Measurements from ENCODE around the gene KLK8.
"Not testable (repeated sequence)": the region's sequence is repeated elsewhere in the genome, so short reads cannot be mapped to it uniquely, and the experiment has no call there.

Gene KLK8

DNA sequence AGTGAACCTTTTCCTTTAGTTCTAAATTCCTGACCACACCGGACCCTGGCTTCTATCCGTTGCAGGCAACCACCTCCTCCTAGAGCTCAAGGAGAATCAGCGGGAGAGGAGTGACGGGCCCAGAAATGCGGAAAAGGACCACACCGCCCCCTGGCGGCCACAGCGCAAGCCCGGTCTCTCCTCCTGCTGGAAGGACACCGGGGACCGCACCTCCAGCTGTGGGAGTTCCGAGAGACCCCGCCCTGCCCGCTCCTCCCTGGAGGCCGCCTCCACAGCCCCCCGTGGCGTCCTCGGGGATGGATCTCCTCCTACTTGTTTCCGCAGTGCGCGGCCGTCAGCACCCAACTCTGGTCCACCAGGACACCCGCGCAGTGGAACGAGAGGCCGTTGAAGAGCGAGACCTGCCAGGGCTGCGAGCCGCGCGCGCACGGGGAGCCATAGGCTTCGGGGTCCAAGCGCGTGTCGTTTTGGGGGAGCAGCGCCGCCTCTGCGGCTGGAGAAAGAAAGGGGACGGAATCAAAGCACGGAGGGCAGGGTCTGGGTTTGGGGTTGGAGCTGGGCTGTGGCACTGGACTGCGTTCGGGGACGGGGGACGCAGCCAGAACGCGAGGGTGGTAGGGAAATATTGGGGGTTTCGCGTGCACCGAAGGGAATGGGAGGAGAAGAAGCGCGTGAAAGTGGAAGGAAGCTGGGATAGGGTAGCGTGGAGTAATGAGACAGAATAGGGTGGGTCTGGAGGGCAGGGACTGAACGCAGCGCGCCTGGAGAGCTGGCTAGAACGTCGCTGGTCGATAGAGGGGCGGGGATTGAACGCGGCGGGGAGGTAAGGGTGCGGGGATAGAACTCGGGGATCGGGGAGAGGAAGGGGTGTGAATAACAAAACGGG, 15.6 kb upstream of the KLK8 start:
- DNase-seq: no peak

DNA sequence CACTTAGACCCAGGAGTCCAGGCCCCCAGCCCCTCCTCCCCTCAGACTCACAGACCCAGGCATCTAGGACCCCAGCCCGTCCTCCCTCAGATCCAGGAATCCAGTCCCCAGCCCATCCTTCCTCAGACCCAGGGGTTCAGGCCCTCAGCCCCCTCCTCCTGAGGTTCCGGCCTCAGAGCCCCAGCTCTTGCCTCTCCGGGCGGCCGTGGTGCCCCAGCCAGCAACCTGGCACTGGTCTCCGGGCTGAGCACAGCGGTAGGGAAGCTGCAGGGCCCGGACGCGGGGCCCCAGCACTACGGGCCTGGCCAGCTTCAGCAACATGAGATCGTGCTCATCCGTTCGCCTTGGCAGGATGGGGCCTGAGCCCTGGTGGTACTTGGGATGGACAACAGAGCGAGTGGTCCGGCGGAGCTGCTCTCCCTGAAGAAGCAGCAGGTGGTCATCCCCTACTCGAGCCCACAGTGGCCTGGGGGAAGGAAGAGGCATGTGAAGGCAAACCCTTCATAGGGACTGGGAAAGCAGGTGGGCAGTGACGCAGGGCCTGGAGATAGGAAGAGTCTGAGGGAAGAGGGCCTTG, 14.4 kb upstream of the KLK8 start:
- no peak for DNase-seq

DNA sequence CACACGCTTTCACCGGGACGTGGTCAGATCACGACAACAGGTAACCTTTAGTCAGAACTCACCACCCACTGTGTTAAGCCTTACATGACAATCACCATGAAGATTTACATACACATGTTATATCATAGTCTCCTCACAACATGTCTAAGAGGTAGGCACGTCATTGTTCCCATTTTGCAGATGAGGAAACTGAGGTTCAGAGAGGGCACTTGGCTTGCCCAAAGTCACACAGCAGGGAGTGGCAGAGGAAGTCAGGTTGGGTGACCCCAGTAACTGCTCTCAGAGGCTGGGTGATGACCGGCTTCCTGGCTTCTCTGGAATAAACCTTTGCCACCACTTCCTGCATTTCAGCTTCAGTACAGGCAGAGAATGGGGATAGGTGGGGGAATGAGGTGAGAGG, 12.8 kb upstream of the KLK8 start:
- DNase-seq: no peak

DNA sequence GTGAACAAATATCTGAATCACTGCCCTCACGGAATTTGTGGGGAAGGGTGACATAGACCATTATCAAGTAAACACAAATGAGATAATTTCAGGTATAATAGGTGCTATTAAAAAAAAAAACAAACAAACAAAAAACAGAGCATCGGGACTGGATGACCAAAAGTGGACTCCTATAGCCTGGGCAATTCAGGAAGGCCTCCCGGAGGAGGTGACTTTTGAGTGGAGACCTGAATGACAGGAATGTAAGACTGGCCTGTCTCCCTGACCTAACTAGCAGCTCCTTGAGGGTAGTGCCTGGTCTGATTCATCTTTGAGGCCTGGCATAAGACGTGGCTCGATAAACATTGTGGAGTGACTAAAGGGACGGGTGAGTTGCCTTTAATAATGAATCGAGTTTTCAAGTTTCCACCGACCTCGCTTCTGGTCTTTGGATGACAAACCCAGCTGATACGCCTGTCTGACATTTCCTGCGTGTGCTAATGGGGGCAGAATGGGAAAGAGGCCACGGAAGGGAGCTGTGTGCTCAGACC, 11.3 kb upstream of the KLK8 start:
- DNase-seq: no peak

DNA sequence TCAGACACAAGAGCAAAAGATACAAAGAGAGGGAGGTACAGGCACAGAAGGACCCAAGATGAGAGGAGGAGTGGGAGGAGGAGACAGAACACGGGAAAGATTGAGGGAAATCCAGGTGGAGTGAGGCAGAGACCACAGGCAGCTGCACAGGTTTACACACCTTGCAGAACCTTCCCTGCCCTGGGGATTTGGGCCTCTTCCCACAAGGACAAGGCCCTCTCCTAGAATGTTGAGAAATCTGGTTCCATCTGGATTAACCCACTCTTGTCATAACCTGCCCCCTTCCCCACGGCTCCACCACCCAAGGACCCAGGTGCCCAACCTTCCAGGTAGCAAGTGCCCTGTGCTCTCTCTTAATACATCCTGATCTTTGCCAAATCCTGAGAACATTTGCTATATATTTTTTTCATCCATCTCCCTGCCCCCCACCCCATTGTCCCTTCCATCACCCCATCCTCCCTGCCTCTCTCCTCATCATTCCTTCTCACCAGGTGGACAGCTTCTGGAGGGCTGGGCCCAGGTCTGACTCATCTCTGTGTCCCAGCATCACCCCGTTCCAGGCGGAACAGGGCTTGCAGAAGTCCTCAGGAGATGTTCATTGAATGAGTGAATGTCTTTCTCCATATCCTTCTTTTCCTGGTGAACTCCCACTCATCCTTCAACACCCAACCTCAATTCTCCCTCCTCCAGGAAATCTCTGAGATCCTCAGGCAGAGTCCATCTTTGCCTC, 8.8 kb upstream of the KLK8 start:
- no peak for DNase-seq

DNA sequence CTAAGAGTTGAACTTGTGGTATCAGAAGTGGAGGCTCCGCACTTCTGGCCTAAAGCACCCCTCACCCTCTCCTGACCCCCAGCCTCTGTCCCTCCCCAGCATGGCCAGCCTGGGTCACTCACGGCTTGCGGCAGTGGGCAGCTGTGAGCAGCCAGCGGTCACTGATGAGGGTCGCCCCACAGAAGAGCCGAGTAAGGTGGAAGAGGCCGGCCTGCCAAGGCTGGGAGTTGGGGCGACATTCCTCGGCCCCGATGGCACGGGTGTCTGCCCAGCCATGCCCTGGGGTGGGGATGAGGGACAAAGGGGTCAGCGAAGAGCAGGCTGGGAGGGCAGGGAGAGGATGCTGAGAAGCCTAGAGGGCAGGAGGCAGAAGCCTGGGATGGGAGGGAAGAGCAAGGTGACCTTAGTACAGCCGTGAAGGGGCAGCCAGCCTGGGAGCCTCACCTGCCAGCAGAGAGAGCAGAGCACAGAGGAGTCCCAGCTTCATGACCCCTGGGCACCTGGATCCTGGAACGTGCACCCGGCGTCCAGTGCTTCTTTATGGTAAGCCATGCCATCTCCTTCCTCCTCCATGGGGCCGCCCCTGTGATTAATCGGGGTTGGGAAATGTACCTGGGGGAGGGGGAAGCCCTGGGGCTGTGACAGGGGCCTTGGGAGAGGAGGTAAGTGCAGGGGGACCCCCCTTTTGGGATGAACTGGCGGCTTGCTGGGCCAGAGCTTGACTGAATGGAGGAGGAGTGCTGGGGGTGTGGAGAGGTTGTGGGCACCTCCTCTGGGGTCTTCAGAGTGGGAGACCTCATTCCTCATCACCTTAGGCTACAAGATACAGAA, 7.9 kb upstream of the KLK8 start:
- DNase-seq: no peak

DNA sequence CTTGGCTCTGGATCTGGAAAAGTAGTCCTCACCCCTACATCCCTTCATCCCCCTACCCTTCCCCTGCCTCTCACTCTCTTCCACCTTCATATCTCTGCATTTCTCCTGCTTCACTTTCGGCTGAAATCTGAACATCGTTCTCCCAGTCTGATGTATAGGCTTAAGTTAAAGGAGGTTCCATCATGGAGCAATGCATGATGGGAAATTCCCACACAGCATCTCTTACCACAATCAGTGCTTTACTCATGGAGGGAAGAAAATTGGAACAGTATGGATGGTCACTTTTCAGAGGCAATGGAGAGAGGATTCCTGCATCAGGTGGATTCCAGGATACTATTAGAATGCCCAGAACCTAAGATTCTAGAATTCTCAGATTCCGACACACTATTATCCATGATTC, 6.1 kb upstream of the KLK8 start:
- DNase-seq: no peak

DNA sequence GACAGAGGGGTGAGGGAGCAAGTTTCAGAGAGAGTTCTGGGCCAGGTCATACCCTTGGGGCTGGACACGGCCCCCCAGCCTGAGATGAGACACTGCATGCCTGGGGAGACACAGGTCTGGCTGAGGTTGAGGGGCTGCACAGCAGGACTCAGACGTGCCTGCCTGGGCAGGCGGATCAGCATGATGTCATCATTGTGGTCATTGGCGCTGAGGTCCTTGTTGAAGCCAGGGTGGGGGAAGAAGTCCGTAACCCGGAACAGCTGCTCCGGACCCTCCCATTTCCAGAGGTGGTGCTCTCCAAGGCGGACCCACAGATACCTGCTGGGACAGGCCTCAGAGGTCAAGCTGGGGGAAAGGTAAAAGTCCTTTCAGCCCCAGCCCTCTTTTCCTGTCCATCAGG, 5.0 kb upstream of the KLK8 start:
- no peak for DNase-seq

DNA sequence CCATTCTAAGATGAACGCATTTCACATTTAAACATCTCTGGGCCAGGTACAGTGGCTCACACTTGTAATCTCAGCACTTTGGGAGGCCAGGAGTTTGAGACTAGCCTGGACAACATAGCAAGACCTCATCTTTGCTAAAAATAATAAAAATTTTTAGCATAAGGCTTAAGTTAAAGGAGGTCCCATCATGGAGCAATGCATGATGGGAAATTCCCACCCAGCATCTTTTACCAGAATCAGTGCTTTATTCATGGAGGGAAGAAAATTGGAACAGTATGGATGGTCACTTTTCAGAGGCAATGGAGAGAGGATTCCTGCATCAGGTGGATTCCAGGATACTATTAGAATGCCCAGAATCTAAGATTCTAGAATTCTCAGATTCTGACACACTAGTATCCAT, 3.8 kb upstream of the KLK8 start:
- DNase-seq: no peak

DNA sequence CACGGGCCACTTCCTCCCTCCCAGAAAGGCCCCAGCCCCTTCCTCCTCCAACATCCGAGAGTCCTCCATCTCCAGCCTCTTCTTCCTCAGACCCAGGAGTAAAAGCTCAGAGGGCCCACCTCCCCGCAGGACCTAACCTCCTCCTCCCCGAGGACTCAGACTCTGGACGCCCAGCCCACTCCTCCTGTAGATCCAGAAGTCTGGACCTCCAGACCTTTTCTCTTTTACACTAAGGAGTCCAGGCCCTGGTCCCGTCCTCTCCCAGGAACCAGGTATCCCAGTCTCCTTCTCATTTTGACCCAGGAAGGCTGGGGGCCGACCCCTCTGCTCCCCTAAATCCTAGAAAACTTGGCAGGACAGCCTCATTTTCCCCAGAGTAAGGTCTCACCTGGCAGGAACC, 1.9 kb upstream of the KLK8 start:
- no peak for DNase-seq

DNA sequence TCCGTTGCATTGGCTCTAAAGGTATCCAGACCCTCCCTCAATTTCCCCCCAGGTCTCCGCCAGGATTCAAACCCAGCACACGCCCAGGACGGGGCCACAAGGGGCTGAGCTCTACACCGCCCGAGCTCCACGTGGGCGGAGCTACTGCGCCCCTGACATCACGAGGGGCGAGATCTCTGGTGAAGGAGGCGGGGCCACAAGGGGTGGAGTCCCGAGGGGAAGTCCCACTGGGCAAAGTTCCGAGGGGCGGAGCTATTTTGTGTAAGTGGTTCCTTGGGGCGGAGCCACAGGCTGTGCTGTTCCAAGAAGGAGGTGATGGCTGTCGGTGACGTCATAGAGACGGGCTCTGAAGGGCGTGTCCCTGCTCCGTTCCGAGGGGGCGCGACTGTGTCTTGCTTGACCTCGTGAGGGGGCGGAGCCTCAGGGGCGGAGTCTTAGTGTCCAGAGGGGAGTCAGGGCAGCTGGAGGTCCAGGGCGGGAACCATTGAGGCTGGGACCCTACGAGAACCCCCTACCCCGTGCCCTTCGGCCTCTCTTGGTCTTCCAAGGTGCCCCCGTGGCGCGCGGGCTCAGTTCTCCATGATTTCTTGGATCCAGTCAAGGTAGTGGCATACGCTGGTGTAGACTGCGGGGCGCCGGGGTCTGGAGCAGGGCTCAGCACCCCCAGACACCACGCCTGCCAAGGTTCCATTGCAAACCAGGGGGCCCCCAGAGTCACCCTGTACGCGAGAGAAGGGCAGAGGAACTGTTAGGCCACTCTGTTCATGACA, 1.3 kb upstream of the KLK8 start:
- no peak for DNase-seq

DNA sequence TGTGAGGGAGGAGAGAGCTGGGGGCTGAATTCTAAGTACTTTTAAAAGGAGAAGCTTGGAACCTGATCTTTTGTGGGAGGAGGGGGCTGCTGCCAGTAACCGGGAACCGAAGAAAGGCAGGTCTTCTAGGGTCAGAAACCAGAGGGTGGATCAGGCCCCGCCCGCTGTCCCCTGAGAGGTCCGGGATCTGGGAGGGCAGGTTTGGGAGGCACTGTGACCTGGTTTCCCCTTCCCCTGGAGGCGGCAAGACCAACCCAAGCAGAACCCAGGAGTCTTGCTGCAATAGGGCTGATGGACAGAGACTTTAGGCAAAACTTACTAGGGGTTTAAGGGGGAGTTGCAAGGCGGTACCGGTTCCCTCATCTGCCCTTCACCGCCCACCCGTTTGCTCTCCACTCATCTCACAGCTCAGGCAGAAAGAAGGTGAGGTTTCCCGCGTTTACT, 707 bp upstream of the KLK8 start:
- DNase-seq: no peak

DNA sequence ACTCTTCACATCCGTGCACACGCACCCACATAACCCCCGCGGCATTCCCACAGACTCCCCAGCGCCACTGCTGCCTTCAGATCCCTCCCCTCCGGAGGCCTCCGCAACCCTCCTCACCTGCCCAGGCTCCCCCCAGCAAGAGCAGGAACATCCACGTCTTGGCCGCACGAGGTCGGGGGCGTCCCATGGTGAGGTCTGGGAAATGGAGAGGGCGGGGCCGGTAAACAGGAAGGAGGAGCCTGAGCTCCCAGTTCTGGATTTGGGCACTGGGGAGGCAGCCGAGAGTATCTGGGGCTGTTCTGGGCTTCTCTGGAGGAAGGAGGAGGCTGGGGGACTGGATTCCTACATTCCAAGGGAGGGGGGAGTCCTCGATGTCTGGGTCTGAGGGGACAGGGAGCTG, 423 bp downstream of the KLK8 start:
- DNase-seq: no peak

DNA sequence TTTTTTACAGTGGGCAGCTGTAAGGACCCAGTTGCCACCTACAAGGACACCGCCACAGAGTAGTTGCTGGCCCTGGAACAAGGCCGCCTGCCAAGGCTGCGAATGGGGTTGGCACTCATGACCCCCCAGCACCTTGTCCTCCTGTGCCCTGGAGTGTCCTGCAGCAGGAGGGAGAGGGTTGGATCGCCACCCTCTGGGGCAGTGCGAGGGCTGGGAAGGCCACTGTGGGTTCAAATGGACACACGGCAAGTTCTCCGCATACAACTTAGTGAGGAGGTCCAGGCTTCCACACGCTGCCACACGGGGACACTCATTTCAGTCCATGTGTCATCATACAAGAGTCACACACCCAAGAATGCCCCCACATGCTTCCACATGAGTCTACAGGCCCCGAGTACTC, 978 bp downstream of the KLK8 start:
- DNase-seq: no peak

DNA sequence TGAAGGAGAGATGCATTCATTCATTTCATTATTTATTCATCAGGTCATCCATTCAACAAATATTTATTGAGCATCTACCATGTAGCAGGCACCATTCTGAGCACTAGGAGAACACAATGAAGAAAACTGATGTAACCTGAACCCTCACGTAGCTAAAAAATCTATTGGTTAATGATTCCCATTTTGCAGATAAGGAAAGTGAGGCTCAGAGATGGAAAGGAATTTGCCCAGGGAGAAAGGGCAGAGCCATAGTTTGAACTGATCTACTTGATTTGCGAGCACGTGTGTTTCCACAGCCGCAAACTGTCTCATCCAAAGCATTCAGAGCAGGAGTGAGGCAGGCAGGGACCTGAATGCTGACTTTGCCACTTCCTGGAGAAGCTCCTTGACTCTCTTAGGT, 2.7 kb downstream of the KLK8 start:
- DNase-seq: no peak

DNA sequence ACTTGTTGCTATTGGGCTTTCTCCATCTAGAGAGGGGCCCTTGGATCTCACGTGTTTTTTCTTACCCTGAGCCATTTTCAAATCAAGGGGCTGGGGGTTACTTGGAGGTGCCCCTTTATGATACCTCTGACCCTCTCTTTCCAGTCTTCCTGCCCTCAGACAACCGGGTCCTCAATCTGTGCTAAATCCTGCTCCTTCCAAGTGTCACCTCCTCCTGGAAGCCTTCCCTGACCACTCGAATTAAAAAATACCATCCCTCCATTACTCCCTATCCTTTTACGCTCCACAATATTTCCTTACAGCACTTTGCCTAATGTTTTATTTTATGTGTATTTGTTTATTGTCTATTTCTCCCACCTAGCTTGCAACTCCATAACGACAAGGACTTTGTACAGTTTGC, 3.3 kb downstream of the KLK8 start:
- DNase-seq: no peak

DNA sequence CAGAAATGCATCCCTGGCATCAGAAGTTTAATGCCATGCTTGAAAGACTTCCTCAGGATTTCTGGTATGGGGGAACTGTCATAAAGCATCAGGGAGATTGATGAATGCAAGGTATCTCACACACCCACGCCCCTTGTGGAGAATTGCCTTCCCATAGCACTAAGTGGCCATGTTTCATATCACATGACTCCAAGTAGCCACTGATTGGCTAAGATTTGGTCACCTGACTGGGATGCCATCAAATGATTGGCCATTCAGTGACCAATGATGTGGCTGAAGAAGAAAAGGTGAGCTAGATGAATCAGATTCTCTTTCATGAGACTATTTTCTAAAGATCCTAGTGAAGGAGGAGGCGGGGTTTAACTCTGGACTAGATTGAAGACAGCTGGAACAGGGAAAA, 7.3 kb downstream of the KLK8 start:
- DNase-seq: no peak

DNA sequence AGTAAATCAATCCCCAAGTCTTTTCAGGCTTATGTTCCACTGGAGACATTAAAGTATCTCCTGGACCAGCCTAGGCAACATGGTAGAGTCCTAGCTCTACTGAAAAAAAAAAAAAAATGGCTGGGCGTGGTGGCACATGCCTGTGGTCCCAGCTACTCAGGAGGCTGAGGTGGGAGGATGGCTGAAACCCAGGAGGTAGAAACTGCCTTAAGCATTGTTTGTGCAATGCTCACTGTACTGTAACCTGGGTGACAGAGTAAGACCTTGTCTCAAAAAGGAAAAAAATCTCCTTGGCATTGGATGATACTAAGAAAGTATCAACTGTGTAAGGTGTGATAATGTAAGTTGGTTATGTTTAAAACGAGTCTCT, 8.8 kb downstream of the KLK8 start:
- DNase-seq: no peak

DNA sequence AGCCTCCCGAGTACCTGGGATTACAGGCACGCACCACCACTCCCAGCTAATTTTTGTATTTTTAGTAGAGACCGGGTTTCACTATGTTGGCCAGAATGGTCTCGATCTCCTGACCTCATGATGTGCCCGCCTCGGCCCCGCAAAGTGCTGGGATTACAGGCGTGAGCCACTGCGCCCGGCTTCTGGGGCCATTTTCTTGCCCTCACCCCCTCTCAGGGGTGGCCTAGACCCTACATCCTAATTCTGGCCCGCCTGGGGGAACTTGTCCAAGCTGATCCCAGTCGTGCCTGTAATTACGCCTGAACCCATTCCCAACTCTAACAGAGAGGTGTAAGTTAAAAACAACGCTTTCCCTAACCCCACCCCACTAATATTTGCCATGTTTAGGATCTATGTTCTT, 17.0 kb downstream of the KLK8 start:
- DNase-seq: not testable (repeated sequence)

DNA sequence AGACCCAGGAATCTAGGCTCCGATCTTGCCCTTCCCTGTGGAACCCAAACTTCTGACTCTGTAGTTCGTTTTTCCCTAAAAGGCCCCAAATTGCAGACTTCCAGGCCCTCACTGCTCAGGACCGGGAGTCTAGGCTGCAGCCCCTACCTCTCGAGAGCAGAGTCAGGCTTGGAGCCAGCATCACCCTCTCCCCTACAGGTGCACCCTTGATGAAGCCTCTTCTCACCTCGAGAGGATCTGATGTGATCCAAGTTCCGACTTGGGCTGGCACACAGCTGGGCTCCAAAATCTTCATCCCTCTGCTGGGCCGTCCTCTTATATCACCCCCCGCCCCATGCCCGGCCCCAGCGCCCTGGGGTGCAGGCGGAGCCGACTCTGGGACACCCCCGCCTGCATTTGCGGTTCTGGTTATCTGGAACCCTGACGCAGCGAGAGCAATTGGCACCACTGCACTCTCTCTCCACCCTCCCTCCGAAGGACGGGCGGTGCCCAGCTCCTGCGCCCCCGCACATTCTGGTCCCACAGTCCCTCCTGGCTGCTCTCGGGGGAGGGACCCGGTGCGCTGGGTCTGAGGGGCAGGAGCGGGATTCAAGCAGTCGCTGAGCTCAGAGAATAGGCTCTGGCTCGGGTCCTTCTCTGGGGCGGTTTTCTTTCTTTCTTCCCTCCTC, 17.6 kb downstream of the KLK8 start, which contains the start of gene KLK7:
Gene KLK7 (minus strand): TSS at position 293 of the 668 bp plus-strand sequence. CDS start 1,518 bp downstream, outside the sequence.
- no peak for DNase-seq

DNA sequence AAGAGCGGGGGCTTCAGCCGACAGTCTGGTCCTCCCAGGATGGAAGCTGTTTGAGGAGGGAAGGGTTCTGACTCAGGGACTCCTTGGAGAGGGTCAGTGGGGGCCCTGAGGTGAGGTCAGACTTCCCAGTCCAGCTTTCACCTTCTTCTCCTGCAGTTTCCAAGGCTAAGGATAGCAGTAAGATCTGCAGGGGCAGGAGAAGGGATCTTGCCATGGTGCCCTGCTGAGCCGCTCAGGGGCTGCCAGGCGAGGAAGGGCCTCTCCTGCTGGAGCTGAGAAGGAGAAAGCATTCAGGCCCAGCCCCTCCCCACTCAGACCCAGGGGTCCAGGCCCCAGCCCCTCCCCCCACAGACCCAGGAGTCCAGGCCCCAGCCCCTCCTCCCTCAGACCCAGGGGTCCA, 19.2 kb downstream of the KLK8 start:
- no peak for DNase-seq
